GM23338 (cell line): Measurements from ENCODE around the gene UNC13A.

Experiments used
- CREB1 ChIP-seq: fragments of 250-450 bp; sonication (Bioruptor Pico); IDR thresholded peaks from 2 replicates; pipeline ENCODE4 v1.5.0; 2020; ENCODE audit warnings: low read depth, mild to moderate bottlenecking, moderate library complexity
- EZH2 ChIP-seq: fragments of 200-600 bp; sonication (generic); IDR thresholded peaks from one replicate; pipeline ENCODE4 v1.8.0; 2017; ENCODE audit warnings: antibody characterized with exemption, mild to moderate bottlenecking, low read depth; ENCODE audit not compliant: unreplicated experiment
- EZH2phosphoT487 ChIP-seq: fragments of 200-600 bp; sonication (generic); IDR thresholded peaks from one replicate; pipeline ENCODE4 v1.8.1; 2018; ENCODE audit warnings: antibody characterized with exemption; ENCODE audit not compliant: unreplicated experiment
- JUNB ChIP-seq: IDR thresholded peaks from one replicate; pipeline ENCODE4 v1.6.1; 2016; ENCODE audit warnings: antibody characterized with exemption; ENCODE audit not compliant: unreplicated experiment
- NANOG ChIP-seq: IDR thresholded peaks from 2 replicates; pipeline ENCODE4 v1.6.1; 2016; ENCODE audit warnings: antibody characterized with exemption, borderline replicate concordance
- POLR2AphosphoS5 ChIP-seq: IDR thresholded peaks from 2 replicates; pipeline ENCODE4 v1.6.1; 2016; ENCODE audit warnings: antibody characterized with exemption, low read depth
- REST ChIP-seq: IDR thresholded peaks from one replicate; pipeline ENCODE4 v1.6.1; 2018; ENCODE audit warnings: antibody characterized with exemption; ENCODE audit not compliant: unreplicated experiment
- STAT1 ChIP-seq: IDR thresholded peaks from one replicate; pipeline ENCODE4 v1.6.1; 2016; ENCODE audit warnings: antibody characterized with exemption; ENCODE audit not compliant: unreplicated experiment
- ZNF114 ChIP-seq: fragments of 250-450 bp; sonication (Bioruptor Pico); IDR thresholded peaks from 2 replicates; pipeline ENCODE4 v1.5.0; 2020; ENCODE audit warnings: mild to moderate bottlenecking, moderate library complexity
- TF ChIP-seq, protein P1 (sequence below), 2 experiments: fragments of 200-600 bp in 1 of 2; sonication (generic) in 1 of 2; conservative IDR thresholded peaks; 2 replicates each; pipeline versions ENCODE4 v1.5.1 to v1.6.1; 2016 to 2017; ENCODE audit warnings: antibody characterized with exemption in 2 of 2, low read depth in 2 of 2, mild to moderate bottlenecking in 2 of 2, moderate library complexity in 1 of 2
- TF ChIP-seq, protein P2 (sequence below): IDR thresholded peaks from 2 replicates; pipeline ENCODE4 v1.6.1; 2016; ENCODE audit warnings: antibody characterized with exemption

DNA sequence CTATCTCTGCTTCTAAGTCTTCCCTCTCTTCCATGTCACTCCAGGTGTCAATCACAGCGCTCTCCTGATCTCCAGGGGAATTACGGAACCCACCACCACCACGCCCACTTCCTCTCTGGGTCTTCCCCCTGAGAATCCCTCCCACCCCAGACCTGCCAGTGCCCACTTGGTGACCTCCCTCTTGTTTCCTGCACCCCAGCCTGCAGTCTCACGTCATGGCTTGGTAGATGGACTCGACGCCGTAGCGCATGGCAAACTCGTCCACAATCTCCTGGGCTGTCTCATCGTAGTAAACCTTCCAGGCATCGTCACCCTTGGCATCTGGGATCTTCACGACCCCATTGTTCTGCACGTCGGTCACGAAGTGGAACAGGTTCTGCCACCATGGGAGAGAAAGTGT, 47.0 kb downstream of the UNC13A start:
- TF ChIP-seq, protein P1, sequence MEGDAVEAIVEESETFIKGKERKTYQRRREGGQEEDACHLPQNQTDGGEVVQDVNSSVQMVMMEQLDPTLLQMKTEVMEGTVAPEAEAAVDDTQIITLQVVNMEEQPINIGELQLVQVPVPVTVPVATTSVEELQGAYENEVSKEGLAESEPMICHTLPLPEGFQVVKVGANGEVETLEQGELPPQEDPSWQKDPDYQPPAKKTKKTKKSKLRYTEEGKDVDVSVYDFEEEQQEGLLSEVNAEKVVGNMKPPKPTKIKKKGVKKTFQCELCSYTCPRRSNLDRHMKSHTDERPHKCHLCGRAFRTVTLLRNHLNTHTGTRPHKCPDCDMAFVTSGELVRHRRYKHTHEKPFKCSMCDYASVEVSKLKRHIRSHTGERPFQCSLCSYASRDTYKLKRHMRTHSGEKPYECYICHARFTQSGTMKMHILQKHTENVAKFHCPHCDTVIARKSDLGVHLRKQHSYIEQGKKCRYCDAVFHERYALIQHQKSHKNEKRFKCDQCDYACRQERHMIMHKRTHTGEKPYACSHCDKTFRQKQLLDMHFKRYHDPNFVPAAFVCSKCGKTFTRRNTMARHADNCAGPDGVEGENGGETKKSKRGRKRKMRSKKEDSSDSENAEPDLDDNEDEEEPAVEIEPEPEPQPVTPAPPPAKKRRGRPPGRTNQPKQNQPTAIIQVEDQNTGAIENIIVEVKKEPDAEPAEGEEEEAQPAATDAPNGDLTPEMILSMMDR (conservative IDR thresholded peaks at IDR 0.05; ENCODE audit: low read depth in 2 of 2) = no peak
- no peak for TF ChIP-seq EZH2phosphoT487
- TF ChIP-seq EZH2 = no peak
- TF ChIP-seq POLR2AphosphoS5 = no peak
- TF ChIP-seq ZNF114 (CRISPR knock-in tag) = no peak
- TF ChIP-seq REST = no peak
- TF ChIP-seq CREB1 (CRISPR knock-in tag) = no peak
- no peak for TF ChIP-seq NANOG
- TF ChIP-seq, protein P2, sequence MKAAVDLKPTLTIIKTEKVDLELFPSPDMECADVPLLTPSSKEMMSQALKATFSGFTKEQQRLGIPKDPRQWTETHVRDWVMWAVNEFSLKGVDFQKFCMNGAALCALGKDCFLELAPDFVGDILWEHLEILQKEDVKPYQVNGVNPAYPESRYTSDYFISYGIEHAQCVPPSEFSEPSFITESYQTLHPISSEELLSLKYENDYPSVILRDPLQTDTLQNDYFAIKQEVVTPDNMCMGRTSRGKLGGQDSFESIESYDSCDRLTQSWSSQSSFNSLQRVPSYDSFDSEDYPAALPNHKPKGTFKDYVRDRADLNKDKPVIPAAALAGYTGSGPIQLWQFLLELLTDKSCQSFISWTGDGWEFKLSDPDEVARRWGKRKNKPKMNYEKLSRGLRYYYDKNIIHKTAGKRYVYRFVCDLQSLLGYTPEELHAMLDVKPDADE = no peak
- no peak for TF ChIP-seq JUNB
- no peak for TF ChIP-seq STAT1
